HG03280 (cell line): Measurements from ENCODE around the gene LATS2.

Experiments used
- ATAC-seq: cut with Tn5 transposase; IDR thresholded peaks from one replicate; pipeline ENCODE4 v1.9.1; 2021; ENCODE audit warnings: mild to moderate bottlenecking, moderate library complexity; ENCODE audit not compliant: unreplicated experiment

Gene LATS2

GRCh38 chr13:21020176-21020575 lies 41.2 kb downstream of the LATS2 start:
- ATAC-seq: no peak

- ATAC-seq: no peak
Measured at GRCh38 chr13:21018220-21018619, 43.2 kb downstream of the LATS2 start.

GRCh38 chr13:21016487-21016886 lies 44.9 kb downstream of the LATS2 start:
- no peak for ATAC-seq

- no peak for ATAC-seq
Measured at GRCh38 chr13:21015284-21015683, 46.1 kb downstream of the LATS2 start.

- ATAC-seq: no peak
Measured at GRCh38 chr13:21014502-21015170, 46.8 kb downstream of the LATS2 start.

GRCh38 chr13:21014139-21014501 lies 47.3 kb downstream of the LATS2 start:
- ATAC-seq: no peak

- no peak for ATAC-seq
Measured at GRCh38 chr13:21013682-21014038, 47.7 kb downstream of the LATS2 start.

GRCh38 chr13:21012841-21013681 lies 48.3 kb downstream of the LATS2 start:
- ATAC-seq: no peak

- ATAC-seq: no peak
Measured at GRCh38 chr13:21012211-21012610, 49.2 kb downstream of the LATS2 start.

GRCh38 chr13:21011378-21011777 lies 50.0 kb downstream of the LATS2 start:
- no peak for ATAC-seq

GRCh38 chr13:21010621-21011020 lies 50.8 kb downstream of the LATS2 start:
- no peak for ATAC-seq

GRCh38 chr13:21009036-21009435 lies 52.4 kb downstream of the LATS2 start:
- ATAC-seq: no peak

- ATAC-seq: no peak
Measured at GRCh38 chr13:21008026-21008425, 53.4 kb downstream of the LATS2 start.

GRCh38 chr13:21006141-21007005 lies 55.0 kb downstream of the LATS2 start:
- ATAC-seq: no peak

GRCh38 chr13:21005193-21005592 lies 56.2 kb downstream of the LATS2 start:
- ATAC-seq: no peak

GRCh38 chr13:21001471-21001870 lies 59.9 kb downstream of the LATS2 start:
- no peak for ATAC-seq

GRCh38 chr13:21000647-21001046 lies 60.7 kb downstream of the LATS2 start:
- no peak for ATAC-seq

- no peak for ATAC-seq
Measured at GRCh38 chr13:20998649-20999415, 62.6 kb downstream of the LATS2 start.

GRCh38 chr13:20997301-20998161 lies 63.9 kb downstream of the LATS2 start:
- no peak for ATAC-seq
